ENCODE measurements around the gene TIMM17A.

GRCh38 chr1:201930803-201931202, 24.5 kb upstream of the TIMM17A start:
- TF ChIP-seq YY1 (IDR thresholded peaks at IDR 0.05; ENCODE audit: insufficient read depth, insufficient read length) (no peak), SUZ12 (IDR thresholded peaks at IDR 0.05; ENCODE audit: extremely low read depth, insufficient read depth, insufficient read length) (no peak), ZNF274 (IDR thresholded peaks at IDR 0.05; ENCODE audit: low read depth, low read length) (no peak)

Measured in NT2/D1 (cell line).